Measurements from ENCODE around the gene CPEB3.
"Not testable (repeated sequence)": the region's sequence is repeated elsewhere in the genome, so short reads cannot be mapped to it uniquely, and the experiment has no call there.

Gene CPEB3
- 8.1 to 15.8 (median 11.9) reads per million in 17 experiments for total RNA-seq

DNA sequence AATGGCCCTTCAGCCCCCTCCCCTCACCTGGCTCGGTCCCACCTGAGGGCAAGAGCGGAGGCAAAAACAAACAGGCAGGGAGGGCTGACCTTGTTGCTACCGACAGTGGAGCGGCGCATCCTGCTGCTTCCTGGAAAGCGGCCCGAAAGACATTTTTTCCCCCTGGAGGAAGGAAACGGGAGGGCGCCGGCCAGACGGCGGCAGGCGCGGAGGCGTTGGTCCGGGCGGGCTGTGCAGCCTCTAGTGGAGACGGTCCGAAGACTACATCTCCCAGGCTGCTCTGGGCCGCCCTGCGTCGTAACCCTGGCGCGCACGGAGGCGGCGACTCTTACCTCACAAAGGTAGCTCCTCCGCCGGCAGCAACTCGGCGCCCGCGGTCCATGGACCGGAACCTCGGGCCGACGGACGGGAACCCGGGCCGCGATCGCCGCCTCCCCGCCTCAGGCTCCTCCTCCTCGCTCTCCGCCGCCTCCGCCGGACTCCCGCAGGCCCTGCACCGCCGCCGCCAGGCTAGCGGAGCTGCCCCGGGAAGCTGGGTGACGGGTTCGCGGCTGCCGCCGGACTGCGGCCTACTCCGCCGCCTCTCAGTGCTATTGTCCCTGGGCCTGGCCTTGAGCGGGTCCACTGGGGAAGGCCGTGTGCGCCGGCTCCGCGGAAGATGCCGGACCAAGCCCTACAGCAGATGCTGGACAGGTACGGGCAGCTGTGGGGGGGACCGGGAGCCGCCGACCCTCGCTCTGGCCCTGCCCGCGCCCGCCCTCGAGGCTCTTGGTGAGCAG lies at the start of gene CPEB3, which contains the start of gene MARCHF5:
CPEB3 (minus strand) TSS at position 242 of the 779 bp plus-strand sequence. CDS start 50,728 bp downstream, outside the sequence.
MARCHF5 (plus strand) TSS at position 331 of the 779 bp plus-strand sequence; CDS start at position 659, 328 bp downstream.
- DNase-seq, result peak; percentile 96 to 98 (median 98)

DNA sequence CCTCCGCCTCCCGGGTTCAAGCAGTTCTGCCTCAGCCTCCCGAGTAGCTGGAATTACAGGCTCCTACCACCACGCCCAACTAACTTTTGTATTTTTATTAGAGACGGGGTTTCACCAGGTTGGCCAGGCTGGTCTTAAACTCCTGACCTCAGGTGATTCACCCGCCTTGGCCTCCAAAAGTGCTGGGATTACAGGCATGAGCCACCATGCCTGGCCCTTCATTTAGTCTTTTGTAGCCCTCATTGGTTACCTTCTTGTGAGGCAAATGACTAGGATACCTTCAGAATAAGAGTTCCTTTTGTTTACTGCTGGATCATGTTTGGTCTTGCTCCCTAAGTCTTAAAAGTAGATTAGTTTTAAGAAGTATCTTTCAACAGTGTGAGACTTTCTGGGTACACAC lies 39.0 kb upstream of the CPEB3 start:
- not testable (repeated sequence) for DNase-seq

DNA sequence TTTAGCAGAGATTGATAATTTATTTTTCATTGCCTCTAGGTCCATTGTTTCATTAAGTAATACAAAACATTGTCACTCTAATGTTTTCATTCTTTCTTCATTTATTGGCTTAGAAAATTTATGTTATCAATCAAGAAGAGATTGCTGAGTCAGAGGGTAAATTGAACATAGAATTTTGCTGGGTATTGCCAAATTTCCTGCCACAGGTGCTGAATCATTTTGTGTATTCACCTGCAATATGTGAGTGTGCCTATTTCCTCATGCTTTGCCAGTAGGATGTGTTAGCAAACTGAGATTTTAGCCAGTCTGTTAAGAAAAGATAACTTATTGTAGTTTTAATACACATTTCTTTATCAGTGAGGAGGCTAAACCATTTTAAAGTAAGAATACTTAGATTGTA lies 38.1 kb upstream of the CPEB3 start:
- DNase-seq, result no peak

DNA sequence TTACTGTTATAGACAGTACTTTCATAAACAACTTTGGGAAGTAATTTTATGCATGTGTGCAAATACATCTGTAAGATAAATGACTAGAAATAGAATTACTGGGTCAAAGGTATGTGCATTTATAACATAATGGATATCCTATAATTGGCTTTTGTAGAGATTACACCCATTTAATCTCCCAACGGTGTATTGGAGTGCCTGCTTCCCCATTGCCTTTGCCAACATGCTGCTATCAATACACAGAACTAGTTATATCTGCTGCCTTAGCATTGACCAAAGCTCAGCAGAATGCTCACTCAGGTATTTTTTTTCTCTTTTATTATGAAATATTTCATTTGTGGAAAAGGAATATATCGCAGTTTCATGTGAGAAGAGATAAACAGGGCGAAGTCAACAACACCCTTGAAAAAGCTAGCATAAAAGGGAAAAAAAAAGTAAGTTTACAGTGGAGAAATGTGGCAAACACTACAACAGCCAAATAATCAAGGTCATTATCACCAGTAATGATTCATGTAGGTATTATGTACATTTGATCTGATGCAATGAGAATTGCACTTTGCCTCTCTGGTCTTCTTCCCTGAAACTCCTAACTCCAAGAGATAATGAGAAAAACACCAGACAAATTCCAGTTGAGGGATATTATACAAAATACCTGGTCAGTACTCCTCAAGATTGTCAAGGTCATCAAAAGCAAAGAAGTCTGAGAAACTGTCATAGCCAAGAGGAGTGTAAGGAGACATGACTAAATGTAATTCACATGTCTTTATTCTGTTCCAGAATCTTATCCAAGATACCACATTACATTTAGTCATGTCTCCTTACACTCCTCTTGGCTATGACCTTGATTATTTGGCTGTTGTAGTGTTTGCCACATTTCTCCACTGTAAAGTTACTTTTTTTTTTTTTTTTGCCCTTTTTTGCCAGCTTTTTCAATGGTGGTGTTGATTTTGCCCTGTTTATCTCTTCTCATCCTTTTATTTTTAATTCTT lies 36.9 kb upstream of the CPEB3 start:
- no peak for DNase-seq

DNA sequence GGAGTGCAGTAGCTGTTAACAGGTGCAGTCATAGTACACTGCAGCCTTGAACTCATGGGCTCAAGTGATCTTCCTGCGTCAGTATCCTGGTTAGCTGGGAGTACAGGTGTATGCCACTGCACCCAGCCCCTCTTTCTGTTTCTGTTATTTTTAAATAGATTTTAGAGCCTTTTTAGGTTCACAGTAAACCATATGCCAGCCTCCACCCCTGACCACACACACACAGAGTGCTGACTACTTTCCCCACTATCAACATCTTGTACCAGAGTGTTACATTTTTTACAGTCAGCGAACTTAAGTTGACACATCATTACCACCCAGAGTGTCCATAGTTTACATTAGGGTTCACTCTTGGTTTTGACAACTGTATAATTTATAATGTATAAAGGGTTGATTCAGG lies 32.2 kb upstream of the CPEB3 start:
- DNase-seq, result no peak

DNA sequence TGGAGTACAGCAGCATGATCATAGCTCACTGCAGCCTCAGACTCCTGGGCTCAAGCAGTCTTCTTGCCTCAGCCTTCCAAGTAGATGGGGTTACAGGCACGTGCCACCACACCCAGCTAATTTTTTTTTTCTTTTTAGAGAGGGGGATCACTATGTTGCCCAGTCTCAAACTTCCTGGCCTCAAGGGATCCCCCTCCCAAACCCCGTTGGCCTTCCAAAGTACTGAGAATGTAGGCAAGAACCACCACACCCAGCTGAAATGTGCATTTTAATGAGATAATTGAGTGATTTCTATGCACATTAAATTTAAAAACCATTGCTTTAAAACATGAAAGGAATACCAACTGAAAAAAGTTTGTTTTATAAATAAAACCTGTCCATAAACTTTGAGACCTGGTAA lies 25.7 kb upstream of the CPEB3 start:
- no peak for DNase-seq

DNA sequence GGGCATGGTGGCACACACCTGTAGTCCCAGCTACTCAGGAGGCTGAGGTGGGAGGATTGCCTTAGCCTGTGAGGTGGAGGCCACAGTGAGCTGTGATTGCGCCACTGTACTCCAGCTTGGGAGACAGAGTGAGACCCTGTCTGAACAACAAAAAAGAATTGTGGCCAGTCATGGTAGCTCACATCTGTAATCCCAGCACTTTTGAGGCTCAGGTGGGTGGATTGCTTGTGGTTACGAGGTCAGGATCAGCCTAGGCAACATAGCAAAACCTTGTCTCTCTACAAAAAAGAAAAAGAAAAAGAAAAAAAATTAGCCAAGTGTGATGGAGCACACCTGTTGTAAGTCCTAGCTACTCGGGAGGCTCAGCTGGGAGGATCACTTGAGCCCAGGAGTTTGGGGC lies 22.9 kb upstream of the CPEB3 start:
- no peak for DNase-seq

DNA sequence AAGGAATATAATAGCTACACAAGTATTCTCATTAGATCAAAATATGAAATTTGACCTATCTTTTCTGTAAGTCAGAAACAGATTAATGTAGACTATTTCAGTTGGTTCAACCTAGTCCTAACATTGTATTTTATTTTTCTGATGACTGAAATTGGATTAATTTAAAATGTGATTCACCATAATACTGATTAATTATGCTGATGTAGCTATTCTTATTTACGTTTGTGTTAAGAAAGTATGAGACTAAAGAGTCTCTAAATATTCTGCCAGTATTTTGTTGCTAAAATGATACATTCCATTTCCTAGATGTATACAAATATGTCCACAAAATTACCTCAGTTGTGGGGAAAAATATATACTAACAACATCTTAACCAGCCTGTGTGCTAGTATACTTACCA lies 18.4 kb upstream of the CPEB3 start:
- DNase-seq, result no peak

DNA sequence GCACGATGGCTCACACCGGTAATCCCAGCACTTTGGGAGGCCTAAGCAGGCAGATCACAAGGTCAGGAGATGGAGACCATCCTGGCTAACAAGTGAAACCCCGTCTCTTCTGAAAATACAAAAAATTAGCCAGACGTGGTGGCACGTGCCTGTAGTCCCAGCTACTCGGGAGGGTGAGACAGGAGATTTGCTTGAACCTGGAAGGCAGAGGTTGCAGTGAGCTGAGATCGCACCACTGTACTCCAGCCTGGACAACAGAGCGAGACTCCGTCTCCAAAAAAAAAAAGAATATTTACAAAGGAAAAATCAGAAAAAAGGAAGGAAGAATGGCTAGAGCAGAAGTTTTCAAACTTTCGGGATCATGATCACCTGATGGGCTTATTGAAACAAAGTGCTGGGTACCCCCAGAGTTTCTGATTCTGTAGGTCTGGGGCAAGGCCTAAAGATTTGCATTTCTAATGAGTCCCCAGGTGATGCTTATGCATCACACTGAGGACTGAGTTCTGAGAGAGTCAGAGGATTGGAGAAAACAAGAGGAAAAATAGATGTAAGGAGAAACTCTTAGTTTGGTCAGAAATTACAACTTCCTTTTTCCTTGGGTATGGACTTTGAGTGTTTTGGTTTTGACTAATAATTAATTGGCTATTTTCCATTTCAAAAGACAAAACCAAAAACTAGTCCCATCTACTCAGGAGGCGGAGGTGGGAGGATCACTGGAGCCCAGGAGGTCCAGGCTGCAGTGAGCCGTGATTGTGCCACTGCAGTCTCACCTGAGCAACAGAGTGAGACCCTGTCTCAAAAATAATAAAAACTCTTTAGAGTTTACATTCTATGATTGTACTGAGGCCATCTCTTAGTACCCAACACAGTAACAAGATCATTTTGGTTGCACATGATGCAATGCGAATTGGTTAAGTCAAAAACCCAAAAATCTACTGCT lies 14.5 kb upstream of the CPEB3 start:
- no peak for DNase-seq

DNA sequence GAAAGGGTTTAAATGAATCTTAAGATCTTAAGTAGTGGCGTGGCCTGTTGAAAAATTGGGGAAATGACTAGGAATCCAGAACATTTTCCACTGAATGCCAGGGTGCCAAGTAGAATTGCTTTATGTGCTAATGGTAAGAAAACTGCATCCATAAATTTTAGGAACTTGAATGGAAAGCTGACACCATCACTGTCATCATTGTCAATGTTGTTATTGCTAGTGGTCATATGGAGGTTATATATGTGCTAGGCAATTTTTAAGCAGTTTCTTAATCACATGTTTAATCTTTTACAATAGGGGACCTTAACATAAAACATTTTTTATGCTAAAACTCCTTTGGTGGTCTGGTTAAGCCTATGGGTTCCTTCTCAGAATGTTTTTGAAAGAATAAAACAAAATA lies 13.2 kb upstream of the CPEB3 start:
- DNase-seq, result peak in 3 of 4 experiments; percentile 16 to 49 (median 38)

DNA sequence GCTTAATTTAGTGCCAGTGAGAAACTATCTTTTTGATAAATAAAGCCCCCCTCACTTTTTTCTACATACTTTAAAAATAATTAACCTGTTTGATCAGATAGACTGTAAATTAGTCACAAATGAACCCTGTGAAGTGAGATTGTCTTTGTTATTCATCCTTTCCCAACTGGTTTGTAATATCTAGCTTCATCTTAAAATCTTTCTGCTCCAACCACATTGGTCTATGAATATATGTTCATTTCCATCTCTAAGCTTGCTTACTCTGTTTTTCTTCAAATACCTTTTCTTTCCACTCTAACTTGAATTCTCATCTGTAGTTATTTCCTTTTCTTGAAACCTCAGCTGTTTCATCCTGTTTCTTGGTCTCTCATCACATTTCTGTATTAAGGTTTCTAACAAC lies 12.2 kb upstream of the CPEB3 start:
- no peak for DNase-seq

DNA sequence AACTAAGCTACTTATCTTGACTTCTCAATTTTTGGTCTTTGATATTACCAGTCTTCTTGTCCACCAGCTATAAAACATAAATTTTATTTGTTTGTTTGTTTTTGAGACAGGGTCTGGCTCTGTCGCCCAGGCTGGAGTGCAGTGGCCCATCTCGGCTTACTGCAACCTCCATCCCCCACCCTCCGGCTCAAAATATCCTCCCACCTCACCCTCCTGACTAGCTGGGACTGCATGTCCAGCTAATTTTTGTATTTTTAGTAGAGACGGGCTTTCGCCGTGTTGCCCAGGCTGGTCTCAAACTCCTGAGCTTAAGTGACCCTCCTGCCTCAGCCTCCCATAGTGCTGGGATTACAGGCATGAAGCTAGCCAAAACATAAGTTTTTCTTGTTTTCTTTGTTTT lies 7.6 kb upstream of the CPEB3 start:
- no peak for DNase-seq

DNA sequence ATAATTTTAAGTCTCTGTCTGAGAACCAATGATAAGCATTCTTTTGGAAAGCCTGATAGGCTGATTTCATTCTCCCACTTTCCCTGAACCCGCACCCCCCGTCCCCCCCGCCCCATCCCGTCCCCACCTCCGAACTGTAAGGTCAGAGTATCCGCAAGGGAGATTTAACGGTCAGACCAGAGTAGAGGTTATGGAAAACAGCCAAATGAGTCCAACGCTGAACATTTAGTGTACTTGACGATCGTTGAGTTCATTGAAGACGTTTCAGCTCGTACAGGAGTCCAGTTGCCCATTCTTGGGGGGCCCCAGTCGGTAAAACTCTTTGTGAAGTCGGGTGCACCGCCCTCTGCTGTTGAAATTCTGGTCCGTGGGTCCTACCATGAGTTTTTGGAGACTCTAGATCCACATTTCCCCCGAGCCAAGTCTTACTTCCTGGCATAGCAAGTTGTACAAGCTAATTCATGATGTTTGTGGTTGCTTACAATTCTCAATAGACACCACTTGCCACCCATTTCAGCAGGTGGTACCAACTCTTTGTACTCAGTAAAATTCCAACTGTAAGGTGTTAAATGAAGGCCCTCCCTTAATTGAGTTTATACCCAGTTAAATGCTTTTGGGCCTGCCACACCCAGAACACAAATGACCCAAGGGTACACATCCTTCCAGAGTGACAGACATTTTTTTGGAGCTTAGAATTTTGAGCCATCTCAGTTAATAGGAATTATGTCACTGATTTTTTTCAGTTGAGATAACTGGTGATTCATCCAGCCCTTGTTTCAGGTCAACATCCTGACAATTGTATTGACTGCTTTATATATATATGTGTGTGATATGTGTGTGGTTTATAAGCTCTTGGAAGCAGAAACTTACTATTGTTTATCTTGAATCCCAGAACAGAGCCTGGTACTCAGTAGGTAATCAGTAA lies 1.3 kb upstream of the CPEB3 start:
- peak; percentile 67 to 81 (median 72) for DNase-seq

DNA sequence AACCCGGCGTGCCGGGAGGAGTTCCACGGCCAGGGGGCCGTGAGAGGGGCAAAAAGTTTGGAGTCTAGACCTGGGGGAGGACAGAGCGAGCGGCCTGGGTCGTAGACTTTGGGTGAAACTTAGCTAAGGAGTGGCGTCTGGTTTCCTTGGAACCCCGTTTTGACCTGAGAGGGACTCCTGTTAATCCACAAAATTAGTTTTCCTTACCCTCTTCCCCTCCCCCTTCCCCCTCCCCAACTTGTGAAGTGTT lies 663 bp upstream of the CPEB3 start:
- DNase-seq, result no peak

DNA sequence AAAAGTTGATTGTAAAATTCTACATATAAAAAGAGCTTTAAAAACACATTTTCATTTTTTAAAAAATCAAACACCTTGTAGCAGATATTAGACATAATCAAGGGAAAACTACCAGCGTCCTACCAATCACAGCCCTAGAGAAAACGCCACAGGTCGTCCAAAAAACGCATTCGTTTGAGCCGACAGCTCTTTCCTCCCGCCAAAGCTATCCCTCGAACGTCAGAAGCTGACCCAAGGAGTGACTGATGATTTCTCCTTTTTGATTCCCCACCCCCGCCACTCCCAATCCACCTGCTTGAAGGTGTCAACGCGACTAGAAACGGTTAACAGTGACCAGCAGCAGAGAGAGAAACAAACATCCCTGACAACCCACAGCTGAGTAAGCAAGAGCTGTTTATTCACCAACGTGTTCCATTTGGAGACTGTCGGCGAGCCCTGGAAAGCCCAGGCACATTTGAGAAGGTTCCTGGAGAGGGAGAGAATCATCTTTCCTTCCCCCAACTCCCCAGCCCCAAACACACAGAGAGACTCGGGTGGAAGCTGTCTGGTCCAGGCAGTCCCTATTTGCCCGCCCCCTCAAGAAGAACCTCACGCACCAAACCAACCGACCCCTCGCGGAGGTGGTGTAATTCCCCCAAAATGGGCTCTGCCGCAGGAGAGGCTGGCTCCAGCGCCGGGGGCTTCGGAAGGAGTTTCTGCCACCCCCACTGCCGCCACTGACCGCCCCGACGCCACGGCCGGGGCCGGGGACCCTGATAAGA lies 622 bp downstream of the CPEB3 start:
- peak; percentile 22 to 46 (median 38) for DNase-seq

DNA sequence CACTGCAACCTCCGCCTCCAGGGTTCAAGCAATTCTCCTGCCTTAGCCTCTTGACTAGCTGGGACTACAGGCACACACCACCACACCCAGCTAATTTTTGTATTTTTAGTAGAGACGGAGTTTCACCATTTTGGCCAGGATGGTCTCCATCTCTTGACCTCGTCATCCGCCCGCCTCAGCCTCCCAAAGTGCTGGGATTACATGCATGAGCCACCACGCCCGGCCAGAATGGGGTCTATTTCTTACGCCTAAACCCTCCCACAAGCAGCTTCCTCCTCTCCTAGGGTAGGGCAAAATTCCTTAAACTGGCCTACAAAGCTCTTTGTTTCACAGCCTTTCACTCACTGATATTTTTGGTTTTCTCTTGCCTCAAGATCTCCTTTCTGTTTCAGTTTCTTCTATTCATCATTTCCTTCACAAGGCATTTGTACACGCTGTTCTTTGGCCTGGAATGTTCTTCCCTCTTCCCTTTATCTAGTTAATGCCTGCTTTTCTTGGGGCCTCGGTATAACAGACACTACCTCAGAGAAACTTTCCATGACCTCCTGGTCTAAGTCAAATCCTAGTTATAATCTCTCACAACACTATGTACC lies 6.7 kb downstream of the CPEB3 start:
- DNase-seq, result peak in 3 of 4 experiments; percentile 24 to 43 (median 28)

DNA sequence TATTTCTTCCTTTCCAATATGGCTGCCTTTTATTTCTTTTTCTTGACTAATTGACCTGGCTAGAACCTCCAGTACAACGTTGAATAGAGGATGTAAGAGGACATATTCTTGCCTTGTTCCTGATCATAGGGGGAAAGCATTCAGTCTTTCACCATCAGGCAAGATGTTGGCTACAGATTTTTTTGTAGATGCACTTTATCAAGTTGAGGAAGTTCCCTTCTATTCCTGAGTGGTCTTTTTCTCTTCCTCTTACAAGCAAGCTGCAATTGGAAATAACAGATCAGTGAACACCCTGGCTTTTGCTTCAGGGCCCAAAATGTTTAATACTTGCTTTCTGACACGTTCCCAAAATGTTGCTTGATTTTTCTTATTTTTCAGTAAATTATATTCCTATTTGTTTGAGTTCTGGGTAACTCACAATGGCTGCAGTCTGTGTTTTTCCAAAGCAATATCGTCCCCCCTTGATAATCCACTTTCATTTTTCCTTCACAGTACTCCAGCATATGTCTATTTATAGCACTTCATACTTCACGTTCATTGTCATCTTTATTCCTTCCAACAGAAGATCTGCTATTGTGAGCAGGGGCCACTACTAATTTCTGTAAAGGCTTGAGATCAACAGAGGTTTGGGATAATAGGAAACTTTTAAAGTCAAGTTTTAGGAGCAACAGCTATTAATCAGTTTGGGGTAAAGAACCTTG lies 11.7 kb downstream of the CPEB3 start:
- peak; percentile 6 to 54 (median 31) for DNase-seq

DNA sequence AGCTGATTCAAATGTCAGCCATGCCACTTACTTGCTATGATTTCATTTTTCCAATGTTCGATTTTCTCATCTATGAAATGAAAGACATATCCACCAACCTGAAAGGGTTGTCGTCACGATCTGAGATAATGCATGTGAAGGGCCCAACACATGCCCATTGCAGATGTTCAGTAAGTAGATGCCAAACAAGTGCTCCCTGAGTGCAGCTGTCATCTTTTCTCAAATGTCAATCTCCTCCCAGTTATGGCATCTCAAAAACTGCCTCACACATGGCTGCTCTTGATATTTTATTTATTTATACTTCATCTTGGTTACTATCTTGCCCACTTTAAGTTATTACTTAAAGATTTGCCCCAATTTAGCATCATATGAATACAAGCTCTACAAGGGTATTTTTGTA lies 16.8 kb downstream of the CPEB3 start:
- no peak for DNase-seq

DNA sequence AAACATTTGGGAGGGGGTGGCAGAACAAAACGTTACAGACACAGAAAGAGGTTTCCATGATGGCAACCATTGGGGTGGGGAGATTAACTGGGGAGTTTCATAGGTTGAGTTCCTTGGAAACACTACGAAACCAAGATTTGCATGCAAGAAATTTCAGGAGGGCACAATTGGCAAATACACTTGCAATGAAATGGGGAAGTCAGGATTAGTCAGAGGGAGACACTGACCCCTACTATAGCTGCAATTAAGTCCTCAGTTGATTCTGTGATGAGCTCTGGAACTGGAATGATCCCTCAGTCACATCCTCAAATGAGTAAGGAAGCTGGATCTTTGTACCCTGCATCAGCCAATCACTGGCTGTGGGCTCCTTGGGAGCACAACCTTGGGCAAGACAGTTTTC lies 22.1 kb downstream of the CPEB3 start:
- peak; percentile 56 to 87 (median 71) for DNase-seq
